Activated CD4-positive, alpha-beta T cell treated with anti-CD3 and anti-CD28 coated beads for 36 hours (primary cell): ENCODE results near the gene JPT1. TPM values are rescaled to one million over a fixed set of nuclear protein-coding genes. Genes with fewer than 3 reads are reported as not detected.
"Not testable (repeated sequence)": the region's sequence is repeated elsewhere in the genome, so short reads cannot be mapped to it uniquely, and the experiment has no call there.

Experiments used
- ATAC-seq: fragments of 200-7000 bp; cut with Tn5 transposase; one replicate; pipeline ENCODE4 v1.10.0; 2021; ENCODE audit warnings: mild to moderate bottlenecking, moderate library complexity
- CTCF ChIA-PET: fragments of 350-600 bp; sonication (Branson Sonifier 250); formaldehyde crosslinking; loops from one replicate; lab custom pipeline; 2021; ENCODE audit warnings: antibody characterized with exemption; lab: Charles Lee
- POLR2A ChIA-PET: fragments of 350-600 bp; sonication (Branson Sonifier 250); formaldehyde crosslinking; loops from one replicate; lab custom pipeline; 2021; ENCODE audit warnings: antibody characterized with exemption, inconsistent platforms; lab: Charles Lee
- DNase-seq: peaks from one replicate; pipeline ENCODE4 v3.0.0-alpha.2; 2020
- H3K27ac Mint-ChIP-seq: one replicate; pipeline ENCODE4 v1.8.0; 2021; ENCODE audit warnings: mixed read lengths
- H3K27me3 Mint-ChIP-seq: one replicate; pipeline ENCODE4 v1.8.0; 2021; ENCODE audit warnings: mixed read lengths
- H3K36me3 Mint-ChIP-seq: one replicate; pipeline ENCODE4 v1.8.0; 2021; ENCODE audit warnings: low read depth, mixed read lengths
- H3K4me1 Mint-ChIP-seq: one replicate; pipeline ENCODE4 v1.8.0; 2021; ENCODE audit warnings: mixed read lengths
- H3K4me3 Mint-ChIP-seq: one replicate; pipeline ENCODE4 v1.8.0; 2021; ENCODE audit warnings: mild to moderate bottlenecking, moderate library complexity, mixed read lengths
- H3K9me3 Mint-ChIP-seq: one replicate; pipeline ENCODE4 v1.8.0; 2021; ENCODE audit warnings: low read depth, mixed read lengths
- intact Hi-C, 2 experiments: fragments of 100-400 bp; cut with DNase I in 1 of 2; cut with micrococcal nuclease in 1 of 2; formaldehyde crosslinking; loops; one replicate each; pipeline versions ENCODE4 v1.14.2 to v1.15.1; 2022 to 2024; cut with DNase I, micrococcal nuclease
- total RNA-seq, 2 experiments: library from RNA; stranded (reverse); gene quantifications; one replicate each; pipeline ENCODE4 v1.2.3, GENCODE V29; 2021

The JPT1 gene
- total RNA-seq, 2 experiments from 2014 or later: 234 to 238 TPM

DNA sequence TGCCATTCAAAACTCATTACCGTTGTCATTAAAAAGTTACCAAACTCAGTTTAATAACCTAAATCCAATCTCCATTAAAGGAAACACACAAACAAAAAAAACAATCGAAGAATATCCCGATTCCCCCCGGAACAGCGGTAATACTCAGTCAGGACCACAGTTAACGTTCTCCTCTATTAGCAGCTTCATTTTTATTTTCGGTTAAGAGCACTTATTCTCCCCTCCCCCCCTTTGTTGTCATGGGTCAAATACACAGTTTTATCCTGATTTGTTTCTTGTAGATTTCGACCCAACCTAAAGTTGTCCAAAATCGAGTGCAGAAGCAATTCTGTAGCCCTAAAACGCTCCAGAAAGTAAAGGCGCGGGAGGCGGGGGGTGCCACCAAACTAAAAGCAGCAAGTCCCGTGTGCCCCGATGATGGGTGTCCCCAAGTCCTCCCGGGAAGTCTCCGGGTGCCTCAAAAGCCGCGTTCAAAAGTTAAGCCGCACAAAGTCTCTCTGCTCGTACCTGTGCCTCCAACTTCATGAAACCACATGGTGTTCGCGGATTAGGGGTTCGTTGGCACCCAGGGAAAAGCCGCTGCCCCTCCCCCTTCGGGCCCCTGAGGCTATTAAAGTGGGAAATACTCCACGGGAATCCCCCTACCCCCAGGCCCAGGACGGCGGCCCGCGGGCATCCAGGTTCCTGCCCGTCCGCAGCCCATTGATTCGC, 27.5 kb upstream of the JPT1 start:
- CTCF ChIA-PET: interaction anchor here (0.5 to 2.9 kb wide), 7 partner anchors 10 to 88 kb away, joined by 3 to 17 read pairs (median 4); no protein-coding TSS in a partner anchor
- Mint-ChIP-seq H3K27me3 (no peaks in the 10 kb centered on the region), H3K4me1 (peaks cover 45% of the 10 kb centered on the region), H3K4me3 (peak overlapping the region; percentile 97), H3K36me3 (peaks cover 35% of the 10 kb centered on the region), H3K9me3 (no peaks in the 10 kb centered on the region), H3K27ac (peak overlapping the region; percentile 92)
- peak; percentile 69 for DNase-seq
- POLR2A ChIA-PET: interaction anchor here (1.0 to 1.6 kb wide), 2 partner anchors 8 to 20 kb away, joined by 4 read pairs; no protein-coding TSS in a partner anchor
- intact Hi-C loops: loop anchor here (1.0 to 10.0 kb wide), 10 partner anchors 23 to 597 kb away; partner anchors contain the start of genes JPT1 (in 2 of the 2), GGA3 (in 1 of the 2), MRPS7 (in 1 of the 2) and NHERF1 (in 1 of the 2)
- peak; percentile 13 for ATAC-seq

DNA sequence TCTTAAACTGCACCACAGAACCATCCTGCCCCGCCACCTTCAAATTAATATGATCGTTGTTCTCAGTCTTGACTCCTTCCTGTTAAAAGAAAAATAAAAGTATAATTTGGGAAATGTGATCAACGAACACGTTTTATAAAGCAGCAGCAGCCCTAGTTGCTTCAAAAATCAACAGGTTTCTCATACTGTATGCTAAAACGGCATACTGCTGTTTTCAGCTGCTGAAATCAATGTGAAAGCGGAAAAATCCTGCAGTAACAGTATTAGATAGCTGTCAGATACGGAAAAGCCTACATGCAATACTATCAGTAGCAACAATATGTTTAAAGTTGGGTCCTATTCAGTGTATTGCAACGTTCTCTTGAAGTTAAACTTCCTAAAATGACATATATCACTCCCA, 26.8 kb upstream of the JPT1 start:
- intact Hi-C loops: loop anchor here (5.0 to 10.0 kb wide), 3 partner anchors 146 to 434 kb away; partner anchors contain the start of gene NHERF1 (in 1 of the 2)
- H3K4me1 Mint-ChIP-seq: peaks cover 45% of the 10 kb centered on the region
- peak overlapping the region; percentile 97 for H3K4me3 Mint-ChIP-seq
- DNase-seq: no peak
- ChIA-PET POLR2A (interaction anchor here (1.0 to 1.6 kb wide), 3 partner anchors 9 to 20 kb away, joined by 4 read pairs; no protein-coding TSS in a partner anchor), CTCF (interaction anchor here (0.5 to 2.9 kb wide), 7 partner anchors 10 to 80 kb away, joined by 3 to 17 read pairs (median 4); partner anchors contain the start of genes GGA3 and MRPS7)
- H3K27me3 Mint-ChIP-seq: no peaks in the 10 kb centered on the region
- no peaks in the 10 kb centered on the region for H3K9me3 Mint-ChIP-seq
- H3K36me3 Mint-ChIP-seq: peaks cover 39% of the 10 kb centered on the region
- peak overlapping the region; percentile 92 for H3K27ac Mint-ChIP-seq
- no peak for ATAC-seq

DNA sequence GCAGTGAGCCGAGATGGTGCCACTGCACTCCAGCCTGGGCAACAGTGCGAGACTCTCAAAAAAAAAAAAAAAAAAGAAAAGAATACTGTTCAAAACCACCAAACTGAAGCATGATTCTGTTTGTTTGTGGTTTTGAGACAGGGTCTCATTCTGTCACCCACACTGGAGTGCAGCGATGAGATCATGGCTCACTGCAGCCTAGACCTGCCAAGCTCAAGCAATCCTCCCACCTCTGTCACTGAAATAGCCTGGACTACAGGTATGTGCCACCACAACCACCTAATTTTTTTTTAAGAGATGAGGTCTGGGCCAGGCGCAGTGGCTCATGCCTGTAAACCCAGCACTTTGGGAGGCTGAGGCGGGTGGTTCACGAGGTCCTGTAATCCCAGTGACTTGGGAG, 24.1 kb upstream of the JPT1 start:
- Mint-ChIP-seq H3K27ac (no peak overlapping the region), H3K9me3 (no peaks in the 10 kb centered on the region), H3K36me3 (peaks cover 60% of the 10 kb centered on the region), H3K27me3 (no peaks in the 10 kb centered on the region), H3K4me1 (peaks cover 36% of the 10 kb centered on the region), H3K4me3 (no peak overlapping the region)
- ChIA-PET CTCF (no interaction called here), POLR2A (interaction anchor here (0.7 to 0.8 kb wide), 3 partner anchors 26 to 185 kb away, joined by 3 to 11 read pairs (median 5); partner anchors contain the start of gene NUP85)
- intact Hi-C loops: no loop called here
- DNase-seq: no peak
- ATAC-seq: no peak

DNA sequence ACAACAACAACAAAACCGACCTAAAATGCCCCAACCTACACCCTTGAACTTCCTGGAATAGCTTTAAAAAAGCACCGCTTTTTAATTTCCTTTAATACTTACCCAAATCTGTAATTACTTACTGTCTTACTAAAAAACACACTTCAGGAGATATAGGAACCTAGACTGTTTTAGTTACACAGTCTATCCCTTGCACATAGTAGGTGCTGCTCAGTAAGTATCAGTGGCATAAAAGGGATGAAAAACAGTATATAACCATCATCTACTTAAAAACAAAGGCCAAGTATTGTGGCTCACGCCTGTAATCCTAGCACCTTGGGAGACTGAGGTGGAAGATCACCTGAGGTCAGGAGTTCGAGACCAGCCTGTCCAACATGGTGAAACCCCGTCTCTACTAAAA, 22.3 kb upstream of the JPT1 start:
- DNase-seq: no peak
- CTCF ChIA-PET: interaction anchor here (0.7 to 8.3 kb wide), 4 partner anchors 12 to 215 kb away, joined by 3 to 61 read pairs (median 5); no protein-coding TSS in a partner anchor
- Mint-ChIP-seq H3K27me3 (no peaks in the 10 kb centered on the region), H3K4me1 (peaks cover 39% of the 10 kb centered on the region), H3K36me3 (peaks cover 70% of the 10 kb centered on the region), H3K4me3 (no peak overlapping the region), H3K27ac (no peak overlapping the region), H3K9me3 (no peaks in the 10 kb centered on the region)
- ATAC-seq: no peak
- POLR2A ChIA-PET: interaction anchor here (0.6 to 0.8 kb wide), 2 partner anchors 22 to 113 kb away, joined by 4 read pairs; partner anchors contain the start of genes JPT1 and SLC25A19
- intact Hi-C loops: no loop called here

DNA sequence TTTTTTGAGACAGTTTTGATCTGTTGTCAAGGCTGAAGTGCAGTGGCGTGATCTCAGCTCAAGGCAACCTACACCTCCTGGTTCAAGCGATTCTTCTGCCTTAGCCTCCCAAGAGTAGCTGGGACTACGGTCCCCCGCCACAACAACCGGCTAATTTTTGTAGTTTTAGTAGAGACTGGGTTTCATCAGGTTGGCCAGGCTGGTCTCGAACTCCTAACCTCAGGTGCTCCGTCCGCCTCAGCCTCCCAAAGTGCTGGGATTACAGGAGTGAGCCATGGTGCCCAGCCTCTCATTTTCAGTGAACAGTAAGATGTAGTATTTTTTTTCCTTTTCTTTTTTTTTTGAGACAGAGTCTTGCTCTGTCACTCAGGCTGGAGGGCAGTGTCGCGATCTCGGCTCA, 20.7 kb upstream of the JPT1 start:
- DNase-seq: no peak
- H3K4me1 Mint-ChIP-seq: peaks cover 28% of the 10 kb centered on the region
- ChIA-PET CTCF (interaction anchor here (0.6 to 9.3 kb wide), 6 partner anchors 16 to 137 kb away, joined by 3 to 154 read pairs (median 3); partner anchors contain the start of gene NT5C), POLR2A (no interaction called here)
- H3K36me3 Mint-ChIP-seq: peaks cover 61% of the 10 kb centered on the region
- no peak overlapping the region for H3K4me3 Mint-ChIP-seq
- ATAC-seq: no peak
- intact Hi-C loops: no loop called here
- no peaks in the 10 kb centered on the region for H3K9me3 Mint-ChIP-seq
- no peak overlapping the region for H3K27ac Mint-ChIP-seq
- no peaks in the 10 kb centered on the region for H3K27me3 Mint-ChIP-seq

DNA sequence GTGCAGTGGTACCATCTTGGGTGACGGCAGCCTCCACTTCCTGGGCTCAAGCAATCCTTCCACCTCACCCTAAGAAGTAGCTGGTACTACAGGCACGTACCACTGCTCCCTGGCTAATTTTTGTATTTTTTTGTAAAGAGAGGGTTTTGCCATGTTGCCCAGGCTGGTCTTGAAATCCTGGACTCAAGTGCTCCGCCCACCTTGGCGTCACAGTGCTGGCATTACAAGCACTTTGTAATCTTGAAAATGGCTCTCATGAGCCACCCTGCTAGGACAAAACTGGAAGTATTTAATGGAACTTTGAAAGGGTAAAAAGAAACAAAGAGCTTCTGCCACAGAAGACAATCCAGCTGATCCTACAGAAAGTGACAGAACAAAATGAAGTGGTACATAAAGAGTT, 19.2 kb upstream of the JPT1 start:
- intact Hi-C loops: no loop called here
- DNase-seq: no peak
- Mint-ChIP-seq H3K27ac (no peak overlapping the region), H3K27me3 (no peaks in the 10 kb centered on the region), H3K4me1 (peaks cover 14% of the 10 kb centered on the region), H3K9me3 (no peaks in the 10 kb centered on the region), H3K4me3 (no peak overlapping the region), H3K36me3 (peaks cover 50% of the 10 kb centered on the region)
- no peak for ATAC-seq
- POLR2A ChIA-PET: interaction anchor here (0.6 to 1.2 kb wide), 4 partner anchors 11 to 163 kb away, joined by 3 to 7 read pairs (median 5); partner anchors contain the start of gene JPT1
- CTCF ChIA-PET: interaction anchor here (0.6 to 9.3 kb wide), 9 partner anchors 10 to 382 kb away, joined by 3 to 154 read pairs (median 6); partner anchors contain the start of genes GGA3 and SUMO2

DNA sequence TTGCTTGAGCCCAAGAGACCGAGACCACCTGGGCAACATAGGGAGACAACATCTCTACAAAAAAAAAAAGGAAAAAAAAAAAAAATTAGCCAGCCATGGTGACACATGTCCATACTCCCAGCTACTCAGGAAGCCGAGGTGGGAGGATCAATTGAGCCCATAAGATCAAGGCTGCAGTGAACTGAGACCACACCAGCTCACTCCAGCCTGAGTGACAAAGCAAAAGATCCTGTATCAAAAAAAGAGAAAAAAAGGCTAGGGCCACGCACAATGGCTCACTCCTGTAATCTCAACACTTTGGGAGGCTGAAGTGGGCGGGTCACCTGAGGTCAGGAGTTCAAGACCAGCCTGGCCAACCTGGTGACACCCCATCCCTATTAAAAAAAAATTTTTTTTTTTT, 14.7 kb upstream of the JPT1 start:
- peaks cover 14% of the 10 kb centered on the region for H3K4me1 Mint-ChIP-seq
- H3K36me3 Mint-ChIP-seq: peaks cover 40% of the 10 kb centered on the region
- DNase-seq (no peak), ATAC-seq (no peak)
- no peaks in the 10 kb centered on the region for H3K27me3 Mint-ChIP-seq
- H3K9me3 Mint-ChIP-seq: no peaks in the 10 kb centered on the region
- CTCF ChIA-PET: interaction anchor here (0.6 to 9.3 kb wide), 6 partner anchors 20 to 121 kb away, joined by 3 to 154 read pairs (median 5); no protein-coding TSS in a partner anchor
- no peak overlapping the region for H3K27ac Mint-ChIP-seq
- POLR2A ChIA-PET: interaction anchor here (0.7 kb wide), 1 partner anchor 54 kb away, joined by 10 read pairs; no protein-coding TSS in a partner anchor
- no peak overlapping the region for H3K4me3 Mint-ChIP-seq
- intact Hi-C loops: no loop called here

DNA sequence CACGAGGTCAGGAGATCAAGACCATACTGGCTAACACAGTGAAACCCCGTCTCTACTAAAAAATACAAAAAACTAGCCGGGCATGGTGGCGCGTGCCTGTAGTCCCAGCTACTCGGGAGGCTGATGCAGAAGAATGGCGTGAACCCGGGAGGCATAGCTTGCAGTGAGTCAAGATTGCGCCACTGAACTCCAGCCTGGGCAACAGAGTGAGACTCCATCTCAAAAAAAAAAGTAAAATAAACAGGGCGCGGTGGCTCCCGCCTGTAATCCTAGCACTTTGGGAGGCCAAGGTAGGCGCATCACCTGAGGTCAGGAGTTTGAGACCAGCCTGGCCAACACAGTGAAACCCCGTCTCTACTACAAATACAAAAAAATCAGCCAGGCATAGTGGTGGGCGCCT, 10.3 kb upstream of the JPT1 start:
- CTCF ChIA-PET: interaction anchor here (0.6 to 0.9 kb wide), 3 partner anchors 50 to 97 kb away, joined by 3 to 6 read pairs (median 4); no protein-coding TSS in a partner anchor
- H3K4me1 Mint-ChIP-seq, H3K9me3 Mint-ChIP-seq, ATAC-seq, H3K4me3 Mint-ChIP-seq, DNase-seq, H3K27ac Mint-ChIP-seq, H3K27me3 Mint-ChIP-seq, intact Hi-C loops: not testable (repeated sequence)
- POLR2A ChIA-PET: interaction anchor here (2.2 kb wide), 1 partner anchor 10 kb away, joined by 7 read pairs; the partner anchor contains the start of gene JPT1
- H3K36me3 Mint-ChIP-seq: peaks cover 21% of the 10 kb centered on the region

DNA sequence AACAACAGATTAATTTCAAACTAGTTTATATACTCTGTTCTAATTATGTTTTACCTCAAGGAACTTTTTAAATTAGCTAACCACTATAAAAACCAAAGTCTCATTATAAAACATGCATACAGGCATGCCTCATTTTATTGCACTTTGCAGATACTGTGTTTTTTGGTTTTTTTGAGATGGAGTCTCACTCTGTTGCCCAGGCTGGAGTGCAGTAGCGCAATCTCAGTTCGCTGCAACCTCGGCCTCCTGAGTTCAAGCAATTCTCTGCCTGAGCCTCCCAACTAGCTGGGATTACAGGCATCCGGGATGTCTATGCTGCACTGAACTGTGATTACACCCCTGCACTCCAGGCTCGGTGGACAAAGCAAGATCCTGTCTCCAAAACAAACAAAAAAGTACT, 8.8 kb upstream of the JPT1 start:
- Mint-ChIP-seq H3K4me1 (peaks cover 5% of the 10 kb centered on the region), H3K36me3 (peaks cover 21% of the 10 kb centered on the region), H3K27ac (no peak overlapping the region), H3K9me3 (no peaks in the 10 kb centered on the region), H3K4me3 (no peak overlapping the region), H3K27me3 (no peaks in the 10 kb centered on the region)
- DNase-seq (no peak), ATAC-seq (no peak)
- intact Hi-C loops: no loop called here
- ChIA-PET CTCF (interaction anchor here (1.3 to 1.5 kb wide), 2 partner anchors 48 to 49 kb away, joined by 4 to 5 read pairs; no protein-coding TSS in a partner anchor), POLR2A (interaction anchor here (1.0 to 2.2 kb wide), 2 partner anchors 8 to 9 kb away, joined by 3 to 7 read pairs (median 3); partner anchors contain the start of gene JPT1)

DNA sequence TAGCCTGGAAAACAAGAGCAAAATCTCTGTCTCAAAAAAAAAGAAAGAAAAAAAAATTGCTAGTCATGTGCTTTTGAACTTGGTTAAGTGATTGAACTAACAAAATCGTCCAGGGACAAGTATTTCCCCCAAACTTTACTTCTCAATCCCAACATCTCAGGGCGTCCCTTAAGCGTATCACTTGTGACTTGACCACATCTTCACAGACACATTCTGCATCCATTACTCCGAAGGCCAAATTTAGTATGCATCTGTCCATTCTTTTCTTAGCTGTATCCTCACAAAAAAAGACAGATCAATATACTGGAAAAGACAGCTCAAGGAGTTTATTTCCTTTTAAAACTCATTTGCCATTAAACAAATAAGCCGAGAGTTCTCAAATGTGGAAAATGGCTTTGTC, 5.9 kb upstream of the JPT1 start:
- CTCF ChIA-PET: interaction anchor here (0.7 to 2.3 kb wide), 2 partner anchors 46 to 50 kb away, joined by 3 to 8 read pairs; no protein-coding TSS in a partner anchor
- no peaks in the 10 kb centered on the region for H3K9me3 Mint-ChIP-seq
- no peak overlapping the region for H3K27ac Mint-ChIP-seq
- intact Hi-C loops: no loop called here
- DNase-seq (no peak), ATAC-seq (no peak)
- H3K4me1 Mint-ChIP-seq: peaks cover 10% of the 10 kb centered on the region
- peaks cover 5% of the 10 kb centered on the region for H3K36me3 Mint-ChIP-seq
- POLR2A ChIA-PET: no interaction called here
- H3K27me3 Mint-ChIP-seq: no peaks in the 10 kb centered on the region
- no peak overlapping the region for H3K4me3 Mint-ChIP-seq
